Astrocyte of the spinal cord (primary cell): Measurements from ENCODE around the gene SUPT16H.

ENCODE experiments used
- DNase-seq: peaks from one replicate; pipeline ENCODE4 v3.0.0; 2011; ENCODE audit warnings: low read depth, low spot score
- H3K4me3 ChIP-seq: 2 replicates; pipeline ENCODE4 v1.5.1; 2011; ENCODE audit warnings: low read depth, mild to moderate bottlenecking, low read length, moderate library complexity
- CTCF ChIP-seq: IDR thresholded peaks from 2 replicates; pipeline ENCODE4 v1.5.1; 2012; ENCODE audit warnings: low read depth, mild to moderate bottlenecking, low read length, inconsistent platforms
- in situ Hi-C: cut with HindIII; loops from 2 replicates; pipeline ENCODE4 v1.10.0; 2017; ENCODE audit warnings: low sequenced_read_pairs

SUPT16H gene

GRCh38 chr14:21322716-21323115, 61.1 kb downstream of the SUPT16H start:
- no peak overlapping the region for H3K4me3 ChIP-seq

GRCh38 chr14:21320913-21321312, 62.9 kb downstream of the SUPT16H start:
- DNase-seq: no peak

More at GRCh38 chr14:21322716-21323115, 61.1 kb downstream of the SUPT16H start:
- TF ChIP-seq CTCF: no peak
- DNase-seq: no peak
- in situ Hi-C loops: no loop called here

GRCh38 chr14:21317398-21317797, 66.4 kb downstream of the SUPT16H start:
- TF ChIP-seq CTCF: no peak
- DNase-seq: no peak
- H3K4me3 ChIP-seq: no peak overlapping the region
- in situ Hi-C loops: no loop called here

More at GRCh38 chr14:21320913-21321312, 62.9 kb downstream of the SUPT16H start:
- no peak for TF ChIP-seq CTCF
- in situ Hi-C loops: no loop called here
- H3K4me3 ChIP-seq: no peak overlapping the region

GRCh38 chr14:21313512-21313911, 70.3 kb downstream of the SUPT16H start:
- in situ Hi-C loops: no loop called here
- DNase-seq: no peak
- H3K4me3 ChIP-seq: no peak overlapping the region
- no peak for TF ChIP-seq CTCF

- in situ Hi-C loops: no loop called here
- TF ChIP-seq CTCF: no peak
- DNase-seq: no peak
- no peak overlapping the region for H3K4me3 ChIP-seq
Measured at GRCh38 chr14:21311614-21312013, 72.2 kb downstream of the SUPT16H start.

GRCh38 chr14:21309956-21310355, 73.9 kb downstream of the SUPT16H start:
- TF ChIP-seq CTCF: no peak
- no peak overlapping the region for H3K4me3 ChIP-seq
- DNase-seq: no peak
- in situ Hi-C loops: no loop called here

- no peak for TF ChIP-seq CTCF
- H3K4me3 ChIP-seq: peak overlapping the region; percentile 29
- in situ Hi-C loops: no loop called here
- DNase-seq: no peak
Measured at GRCh38 chr14:21309238-21309636, 74.6 kb downstream of the SUPT16H start.
